VCaP (cell line): Measurements from ENCODE around the gene FRMD4B.

Source experiments
- H3K27ac ChIP-seq: fragments of 450-650 bp; 2 replicates; pipeline ENCODE4 v1.5.1; 2017
- TF ChIP-seq, protein P1 (sequence below): fragments of 450-650 bp; conservative IDR thresholded peaks from 2 replicates; pipeline ENCODE4 v1.5.1; 2017; ENCODE audit warnings: mild to moderate bottlenecking, moderate library complexity

The FRMD4B gene

DNA sequence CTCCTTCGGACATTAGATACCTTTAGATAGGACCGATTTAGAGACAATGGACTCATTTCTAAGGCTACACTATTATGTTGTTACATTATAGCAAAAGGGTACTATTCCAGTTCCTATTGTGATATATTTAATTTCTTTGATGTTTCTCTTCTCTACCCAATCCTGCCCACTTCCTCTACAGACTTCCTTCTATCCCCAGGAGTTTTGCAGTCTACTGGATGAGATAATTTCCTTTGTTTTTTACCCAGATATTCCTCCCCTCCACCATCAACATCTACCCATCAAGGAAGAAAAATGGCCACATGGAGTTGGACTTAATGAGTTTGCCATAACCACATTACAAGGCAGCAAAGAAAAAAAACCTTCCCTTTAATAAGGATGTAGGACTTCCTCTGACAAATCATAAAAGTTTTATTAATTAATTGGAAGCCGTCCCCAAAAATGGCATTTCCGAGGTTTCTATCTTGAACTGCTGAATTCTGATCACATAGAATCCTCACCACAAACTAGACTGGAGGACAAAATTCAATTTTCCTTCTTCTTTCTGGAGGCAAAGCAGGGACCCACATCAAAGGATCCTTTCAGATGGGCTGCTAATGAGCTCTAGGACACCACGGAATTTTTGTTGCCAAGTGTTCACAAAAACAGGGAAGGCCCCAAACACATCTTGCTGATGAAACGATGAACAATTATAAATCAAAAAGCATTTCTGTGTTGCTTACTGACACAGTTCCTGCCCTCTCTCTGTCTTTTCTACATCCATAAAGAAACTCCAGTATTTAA lies 33.4 kb downstream of the FRMD4B start:
- TF ChIP-seq, protein P1, sequence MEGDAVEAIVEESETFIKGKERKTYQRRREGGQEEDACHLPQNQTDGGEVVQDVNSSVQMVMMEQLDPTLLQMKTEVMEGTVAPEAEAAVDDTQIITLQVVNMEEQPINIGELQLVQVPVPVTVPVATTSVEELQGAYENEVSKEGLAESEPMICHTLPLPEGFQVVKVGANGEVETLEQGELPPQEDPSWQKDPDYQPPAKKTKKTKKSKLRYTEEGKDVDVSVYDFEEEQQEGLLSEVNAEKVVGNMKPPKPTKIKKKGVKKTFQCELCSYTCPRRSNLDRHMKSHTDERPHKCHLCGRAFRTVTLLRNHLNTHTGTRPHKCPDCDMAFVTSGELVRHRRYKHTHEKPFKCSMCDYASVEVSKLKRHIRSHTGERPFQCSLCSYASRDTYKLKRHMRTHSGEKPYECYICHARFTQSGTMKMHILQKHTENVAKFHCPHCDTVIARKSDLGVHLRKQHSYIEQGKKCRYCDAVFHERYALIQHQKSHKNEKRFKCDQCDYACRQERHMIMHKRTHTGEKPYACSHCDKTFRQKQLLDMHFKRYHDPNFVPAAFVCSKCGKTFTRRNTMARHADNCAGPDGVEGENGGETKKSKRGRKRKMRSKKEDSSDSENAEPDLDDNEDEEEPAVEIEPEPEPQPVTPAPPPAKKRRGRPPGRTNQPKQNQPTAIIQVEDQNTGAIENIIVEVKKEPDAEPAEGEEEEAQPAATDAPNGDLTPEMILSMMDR: no peak
- H3K27ac ChIP-seq: no peak overlapping the region

DNA sequence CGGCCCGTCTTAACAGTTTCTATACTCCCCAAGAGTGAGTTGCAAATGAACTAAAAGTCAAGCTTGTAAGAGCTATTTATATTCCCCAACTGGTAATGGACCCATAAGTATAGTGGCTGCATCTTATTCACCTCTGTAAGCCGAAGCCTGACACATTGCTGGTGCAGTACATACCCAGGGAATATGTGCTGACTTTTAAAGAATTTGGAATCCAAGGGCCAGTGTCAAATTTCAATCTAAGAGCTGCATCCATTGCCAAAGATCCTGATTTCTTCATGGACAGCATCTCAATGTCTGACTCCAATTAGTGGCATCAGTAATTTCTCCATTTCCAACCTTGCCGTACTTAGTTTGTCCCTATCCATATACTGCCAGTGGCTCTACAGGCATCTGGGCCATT lies 42.0 kb downstream of the FRMD4B start:
- TF ChIP-seq, protein P1: no peak
- no peak overlapping the region for H3K27ac ChIP-seq

DNA sequence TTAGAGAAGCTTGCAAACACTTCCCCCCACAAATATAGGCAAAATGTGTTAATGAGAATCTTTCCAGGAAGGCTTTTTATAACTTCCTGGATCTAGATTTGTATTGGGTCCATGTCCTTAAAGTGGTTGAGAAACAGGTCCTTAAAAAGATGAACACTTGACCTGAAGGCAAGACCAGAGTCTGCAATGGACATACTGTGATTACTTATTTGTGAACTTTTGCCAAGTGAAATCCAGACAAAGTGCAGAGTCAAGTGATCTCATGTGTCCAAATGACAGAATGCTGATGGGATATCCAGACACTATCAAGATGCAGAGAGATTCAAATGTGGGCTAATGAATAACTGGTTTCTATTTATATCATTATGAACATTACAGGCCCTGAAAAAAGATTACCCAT lies 43.8 kb downstream of the FRMD4B start:
- TF ChIP-seq, protein P1: no peak
- H3K27ac ChIP-seq: no peak overlapping the region

DNA sequence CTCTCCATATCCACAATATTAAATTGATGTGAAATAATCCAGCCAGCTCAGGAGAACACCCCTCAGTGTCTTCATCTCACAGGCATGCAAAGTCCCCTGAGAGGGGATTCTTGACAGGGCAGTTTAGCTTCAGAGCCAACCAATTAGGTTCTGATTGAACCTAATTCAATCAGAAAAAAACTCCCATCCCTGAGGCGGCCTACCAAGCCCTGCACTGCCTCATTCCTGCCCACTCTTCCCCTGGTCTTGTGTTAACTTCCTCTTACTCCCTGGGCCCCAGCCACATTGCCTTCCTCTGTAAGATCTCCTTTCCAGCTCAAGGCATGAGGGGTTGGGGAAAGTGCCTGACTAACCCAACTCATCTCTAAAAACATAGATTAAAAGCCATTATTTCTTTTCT lies 46.1 kb downstream of the FRMD4B start:
- TF ChIP-seq, protein P1: no peak
- no peak overlapping the region for H3K27ac ChIP-seq

DNA sequence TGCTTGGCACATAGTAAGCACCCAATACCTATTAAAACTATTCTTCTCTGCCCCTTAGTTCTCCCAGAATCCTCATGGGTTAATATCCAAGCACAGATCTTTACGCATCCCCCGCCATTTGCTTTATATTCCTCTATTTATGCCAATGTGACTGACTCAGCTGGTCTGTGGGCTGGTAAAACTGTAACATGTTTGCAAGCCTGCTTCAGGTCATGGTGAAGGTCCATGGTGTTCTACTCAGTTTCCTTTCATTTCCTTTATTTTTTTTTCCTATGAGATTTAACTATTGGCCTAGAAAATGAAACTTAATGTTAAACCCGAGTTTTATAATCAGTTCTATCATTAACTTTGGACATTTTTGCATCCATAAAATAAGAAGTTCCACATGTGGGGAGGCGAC lies 47.0 kb downstream of the FRMD4B start:
- no peak overlapping the region for H3K27ac ChIP-seq
- TF ChIP-seq, protein P1: no peak

DNA sequence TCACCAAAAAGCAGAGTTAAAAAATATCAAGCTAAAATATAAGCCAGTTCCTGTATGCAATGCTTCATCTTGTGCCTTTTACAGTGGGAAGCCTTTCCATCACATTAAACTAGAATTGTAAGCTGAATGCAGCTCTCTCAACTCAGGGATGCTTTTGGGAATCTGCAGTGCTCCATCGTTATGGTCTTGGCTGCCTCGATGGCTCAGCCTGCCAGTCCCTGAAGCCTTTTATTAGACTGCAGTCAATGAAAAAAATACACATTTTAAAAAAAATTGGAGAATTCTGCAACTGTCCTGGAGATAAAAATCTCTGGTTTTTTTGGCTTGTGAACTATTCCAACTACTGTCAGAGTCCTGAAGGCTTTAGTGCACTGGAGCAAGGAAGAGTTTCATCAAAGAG lies 53.0 kb downstream of the FRMD4B start:
- no peak overlapping the region for H3K27ac ChIP-seq
- TF ChIP-seq, protein P1: no peak

DNA sequence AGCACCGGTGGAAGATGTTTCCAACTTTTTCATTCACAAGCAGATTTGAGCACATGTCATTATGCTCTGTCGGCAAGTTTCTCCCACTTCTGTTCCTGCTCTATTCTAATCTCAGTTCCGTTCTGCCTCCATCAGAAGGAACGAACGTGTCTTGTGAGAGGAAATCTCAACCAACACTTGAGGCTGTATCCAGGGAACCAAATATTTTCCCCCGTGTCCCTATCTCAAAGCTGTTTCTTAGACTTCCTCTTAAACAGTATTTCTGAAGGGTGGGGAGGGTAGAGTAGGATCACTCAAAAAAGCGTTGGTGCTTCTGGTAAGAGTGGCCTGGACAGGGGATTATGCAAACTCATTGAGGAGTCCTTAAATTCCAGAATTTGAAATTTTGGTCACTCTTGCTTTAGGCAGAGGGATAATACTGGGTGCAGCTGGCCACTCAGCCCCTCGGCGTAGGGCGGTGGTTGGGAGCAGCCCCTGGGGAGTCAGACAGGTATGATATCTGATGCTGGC lies 54.9 kb downstream of the FRMD4B start:
- no peak overlapping the region for H3K27ac ChIP-seq
- TF ChIP-seq, protein P1: no peak
